Measurements from ENCODE around the gene DDX41.

DDX41 gene

DNA sequence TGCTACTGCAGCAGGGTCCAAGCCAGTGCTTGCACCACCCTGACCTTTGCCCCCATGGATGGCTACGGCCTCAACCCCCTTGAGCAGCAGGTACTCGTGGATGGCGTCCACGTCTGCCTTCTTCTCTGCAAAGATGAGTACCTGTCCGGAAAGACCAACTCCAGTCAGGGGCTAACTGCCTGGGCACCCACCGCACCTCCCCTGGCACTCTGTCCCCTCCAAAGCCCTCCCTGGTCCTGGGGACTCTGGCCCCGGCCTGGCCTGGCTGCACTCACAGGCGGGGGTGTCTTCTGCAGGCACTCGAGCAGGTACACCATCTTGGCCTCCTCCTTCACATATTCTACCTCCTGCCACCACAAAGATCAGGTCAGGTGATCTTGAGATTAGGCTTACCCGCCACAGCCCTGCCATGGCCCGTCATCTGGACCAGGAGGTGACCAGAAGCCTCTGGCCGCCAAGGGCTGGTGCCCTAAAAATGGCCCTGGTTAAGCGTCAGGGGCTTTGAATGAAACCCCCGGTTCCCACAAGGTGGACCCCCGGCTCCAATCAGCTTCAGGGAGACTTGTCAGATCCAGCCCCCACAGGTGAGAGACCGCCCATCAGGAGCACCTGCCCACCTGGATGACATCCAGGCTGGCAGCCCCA, 3.9 kb downstream of the DDX41 start:
- DNase-seq (ENCODE audit: low spot score) = no peak

DNA sequence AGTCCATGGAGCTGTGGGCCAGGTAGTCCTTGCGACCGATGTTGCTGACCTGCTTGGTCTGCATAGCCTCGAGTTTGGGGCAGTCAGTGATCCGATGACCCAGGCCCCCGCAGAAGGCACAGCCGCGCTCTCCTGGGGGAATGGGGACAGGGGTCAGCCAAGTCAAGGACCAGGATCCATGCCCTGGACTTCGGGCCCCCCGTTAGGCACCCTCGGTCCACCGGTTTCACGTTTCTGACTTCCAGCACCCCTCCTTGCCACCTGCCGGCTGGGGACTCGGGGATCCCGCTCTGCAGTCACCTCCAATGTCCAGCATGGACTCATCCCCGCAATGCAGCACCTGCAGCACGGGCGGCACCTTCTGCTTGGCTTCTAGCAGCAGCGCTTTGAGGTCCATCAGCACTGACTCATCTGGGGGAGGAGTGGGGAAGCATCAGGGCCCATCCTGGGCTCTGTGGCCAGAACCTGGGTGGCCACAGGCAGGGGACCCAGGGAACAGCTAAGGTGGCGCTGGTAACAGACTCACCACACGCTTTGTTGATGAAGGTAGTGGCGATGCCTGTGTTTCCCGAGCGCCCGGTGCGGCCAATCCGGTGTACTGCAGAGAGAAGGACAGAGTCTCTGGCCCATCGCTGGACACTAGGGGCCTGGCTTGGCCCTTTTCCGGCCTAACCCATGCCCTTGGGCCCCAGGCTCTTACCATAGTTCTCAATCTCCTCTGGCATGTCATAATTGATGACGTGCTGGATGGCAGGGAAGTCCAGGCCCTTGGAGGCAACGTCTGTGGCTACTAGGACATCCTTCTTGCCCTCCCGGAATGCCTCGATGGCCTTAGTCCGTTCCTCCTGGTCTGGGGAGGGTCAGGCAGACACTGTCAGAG, 4.7 kb downstream of the DDX41 start:
- DNase-seq (ENCODE audit: low spot score) = no peak

DNA sequence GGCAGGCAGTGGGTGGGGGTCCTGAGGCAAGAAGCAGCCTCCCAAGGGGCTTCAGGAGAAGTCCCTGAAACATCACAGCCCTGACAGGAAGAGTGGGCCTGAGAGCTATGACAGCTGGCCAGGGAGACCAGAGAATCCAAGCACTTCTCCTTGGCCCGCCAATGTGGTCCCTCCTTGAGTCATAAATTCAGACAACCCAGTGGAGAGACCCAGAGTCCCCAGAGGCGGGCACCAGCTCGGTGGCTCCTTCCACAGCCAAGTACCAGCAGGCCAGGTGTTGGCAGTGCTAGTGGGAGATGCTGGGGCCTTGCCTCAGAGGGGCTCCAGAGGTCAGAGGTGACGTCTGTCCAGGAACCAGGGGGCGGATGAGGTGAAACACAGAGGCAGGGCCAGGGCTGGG, 5.6 kb downstream of the DDX41 start:
- DNase-seq (ENCODE audit: low spot score) = no peak

DNA sequence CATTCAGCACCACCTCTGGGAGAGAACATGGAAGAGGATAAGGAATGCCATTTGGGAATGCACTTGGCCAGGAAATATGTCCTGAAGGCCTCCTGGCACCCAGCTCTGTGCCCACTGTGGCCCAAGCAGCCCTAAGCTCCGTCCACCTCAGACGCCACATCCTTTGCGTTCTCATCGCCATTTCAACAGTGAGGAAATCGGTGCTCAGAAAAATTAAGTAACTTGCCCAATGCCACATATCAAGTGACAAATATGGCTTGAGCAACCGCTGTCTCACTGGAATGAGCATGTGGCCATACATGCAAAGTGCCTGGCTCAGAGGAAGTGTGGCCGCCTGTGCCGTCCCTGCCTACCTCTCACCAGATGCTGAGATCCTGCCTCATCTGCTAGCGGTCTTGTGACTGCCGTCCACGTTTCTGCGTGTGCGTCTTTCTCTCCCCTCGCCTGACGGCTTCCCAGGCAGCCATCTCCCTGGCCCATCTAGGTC, 6.2 kb downstream of the DDX41 start:
- DNase-seq (ENCODE audit: low spot score) = no peak

DNA sequence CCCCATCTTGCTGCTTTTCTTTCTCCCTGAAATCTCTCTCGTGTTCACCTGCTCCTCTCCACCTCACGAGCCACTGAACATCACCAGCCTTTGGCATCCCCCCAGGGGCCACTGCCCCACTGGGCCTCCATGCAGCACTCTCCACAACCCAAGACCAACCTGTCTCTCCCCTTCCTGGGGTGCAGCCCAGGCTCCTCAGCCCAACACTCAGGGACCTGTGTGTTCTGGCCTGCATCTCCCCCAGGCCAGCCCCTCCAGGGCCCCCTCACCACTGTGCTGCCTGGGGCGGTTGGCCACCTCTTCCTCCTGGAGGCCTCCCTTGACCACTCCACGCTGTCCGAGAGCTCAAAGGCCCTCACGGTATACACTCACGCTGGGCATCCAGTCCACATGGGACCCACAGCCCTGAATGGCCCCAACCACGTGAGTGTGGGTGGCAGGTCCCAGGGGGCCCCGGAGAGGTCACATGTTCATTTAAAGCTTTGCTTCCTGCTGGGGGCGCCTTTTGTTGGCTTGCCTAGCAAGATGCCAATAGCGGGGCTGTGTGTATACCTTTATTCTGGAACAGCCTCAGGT, 6.7 kb downstream of the DDX41 start:
- DNase-seq (ENCODE audit: low spot score) = no peak

DNA sequence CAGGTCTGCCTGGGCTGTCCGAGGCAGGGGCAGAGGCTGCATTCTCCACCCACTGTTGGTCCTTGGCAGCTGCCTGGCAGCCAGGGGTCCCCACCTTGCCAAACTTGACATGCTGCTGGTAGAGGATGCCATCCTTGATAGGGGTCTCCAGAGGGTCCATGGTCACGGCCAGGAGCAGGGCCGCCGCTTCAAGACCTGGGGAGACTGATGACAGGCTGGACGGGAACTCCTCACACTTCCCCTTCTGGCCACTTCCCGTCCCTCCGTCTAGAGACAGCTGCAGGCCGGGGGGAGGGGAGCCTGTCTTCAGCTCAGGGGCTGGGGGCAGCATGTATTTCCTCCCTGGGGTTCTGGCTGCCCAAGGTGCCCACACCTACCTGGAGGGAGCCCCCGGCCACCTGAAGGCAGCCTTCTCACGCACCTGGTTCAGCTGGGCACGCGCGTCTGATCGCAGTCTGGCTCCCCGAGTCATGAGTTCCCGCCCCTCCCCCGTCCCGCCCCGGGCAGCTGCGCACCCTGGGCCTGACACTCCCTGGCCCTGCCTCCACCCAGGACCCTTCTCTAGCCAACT, 7.3 kb downstream of the DDX41 start, which contains the start of gene DOK3:
TSS of gene DOK3 (minus strand) at position 446 of the 571 bp plus-strand sequence. CDS start at position 160, 286 bp downstream.
- no peak for DNase-seq (ENCODE audit: low spot score)

DNA sequence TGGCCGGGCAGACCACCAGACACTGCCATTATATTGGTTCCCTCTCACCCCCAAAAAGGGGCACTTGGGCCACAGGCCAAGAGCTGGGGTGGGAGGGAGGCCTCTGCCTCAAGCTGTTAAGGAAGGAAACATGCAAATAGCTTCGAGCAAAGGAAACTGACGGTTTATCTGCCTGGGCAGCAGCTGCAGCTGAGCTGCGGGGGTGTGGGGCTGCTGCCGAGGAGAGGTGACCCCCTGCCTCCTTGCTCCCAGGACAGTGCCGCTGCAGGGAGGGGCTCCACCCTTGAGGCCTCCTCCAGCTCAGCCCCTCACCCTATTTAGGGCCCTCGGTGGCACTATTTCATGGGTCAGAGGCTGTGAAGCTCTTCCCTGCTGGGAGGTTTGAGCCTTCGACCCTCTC, 7.9 kb downstream of the DDX41 start:
- DNase-seq (ENCODE audit: low spot score) = no peak

DNA sequence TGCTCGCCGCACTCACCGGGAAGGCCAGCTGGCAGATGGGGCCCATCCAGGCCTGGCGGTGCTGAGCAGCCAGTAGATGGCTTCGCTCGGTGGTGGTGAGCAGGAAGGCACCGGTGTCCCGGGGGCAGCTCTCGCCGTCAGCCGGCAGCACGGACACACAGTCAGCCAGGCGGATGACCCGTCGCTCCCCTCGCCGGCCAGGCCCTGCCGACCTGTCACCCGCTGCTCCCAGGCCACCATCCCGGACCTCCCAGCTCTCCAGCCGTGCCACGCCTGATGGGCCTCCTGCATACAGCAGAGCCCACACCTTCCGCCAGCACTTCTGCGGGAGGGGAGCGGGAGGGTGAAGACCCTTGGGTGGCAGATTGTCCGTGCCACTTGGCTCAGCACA, 8.5 kb downstream of the DDX41 start:
- no peak for DNase-seq (ENCODE audit: low spot score)

DNA sequence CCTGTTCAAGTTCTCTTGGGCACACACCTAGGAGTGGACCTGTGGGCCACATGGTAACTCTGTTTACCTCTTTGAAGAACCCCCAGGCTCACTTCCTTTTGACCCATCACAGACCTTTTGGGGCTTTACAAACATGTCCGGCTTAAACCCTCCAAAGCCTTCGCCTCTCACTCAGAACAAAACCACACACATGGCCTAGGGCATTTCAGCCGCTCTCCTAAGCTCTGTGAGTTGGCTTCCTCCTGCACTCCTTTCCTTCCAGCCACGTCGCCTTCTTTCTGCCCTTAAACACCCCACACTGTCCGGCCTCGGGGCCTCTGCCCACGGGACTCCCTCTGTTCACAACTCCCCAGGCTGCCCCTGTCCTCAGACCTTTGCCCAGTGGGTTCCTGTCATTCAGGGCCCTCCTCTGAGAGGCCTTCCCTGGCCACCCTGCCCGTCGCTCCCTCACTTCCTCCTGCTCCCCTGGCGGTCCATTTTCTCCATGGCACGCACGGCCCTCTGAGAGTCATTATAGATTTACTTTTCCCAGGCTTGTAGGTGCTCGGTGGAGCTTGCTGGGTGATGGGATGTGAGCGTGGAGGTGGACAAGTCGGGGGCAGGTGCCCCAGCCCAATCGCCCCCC, 9.1 kb downstream of the DDX41 start:
- DNase-seq (ENCODE audit: low spot score) = no peak

DNA sequence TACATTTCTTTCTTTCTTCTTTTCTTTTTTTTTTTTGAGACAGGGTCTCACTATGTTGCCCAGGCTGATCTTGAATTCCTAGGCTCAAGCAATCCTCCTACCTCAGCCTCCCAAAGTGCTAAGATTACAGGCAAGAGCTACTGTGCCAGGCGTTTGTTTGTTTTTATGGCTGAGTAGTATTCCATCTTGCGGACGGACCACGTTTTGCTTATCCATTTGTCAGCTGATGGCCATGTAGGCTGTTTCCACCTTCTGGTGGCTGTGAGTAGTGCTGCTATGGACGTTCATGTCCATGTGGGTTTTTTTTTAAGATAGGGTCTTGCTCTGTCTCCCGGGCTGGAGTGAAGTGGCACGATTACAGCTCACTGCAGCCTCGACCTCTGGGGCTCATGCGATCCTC, 9.6 kb downstream of the DDX41 start:
- no peak for DNase-seq (ENCODE audit: low spot score)

DNA sequence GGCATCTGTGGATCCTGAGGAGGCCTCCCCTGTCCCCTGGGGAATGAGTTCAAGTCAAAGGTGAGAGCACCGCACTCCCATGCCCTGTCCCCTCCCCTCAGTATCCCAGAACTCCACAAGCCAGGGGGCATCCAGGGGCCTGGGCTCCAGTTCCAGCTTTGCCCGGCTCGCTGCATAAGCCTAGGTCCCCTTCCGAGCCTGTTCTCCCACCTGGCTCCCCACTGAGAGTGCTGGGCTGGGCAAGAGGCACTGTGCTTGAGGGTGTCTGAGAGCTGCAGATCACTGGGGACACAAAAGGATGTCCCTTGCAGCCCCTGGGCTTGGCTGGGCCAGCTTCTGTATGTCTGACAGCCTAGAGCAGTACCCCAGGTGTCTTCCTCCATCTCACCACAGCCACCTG, 11.7 kb downstream of the DDX41 start:
- no peak for DNase-seq (ENCODE audit: low spot score)

DNA sequence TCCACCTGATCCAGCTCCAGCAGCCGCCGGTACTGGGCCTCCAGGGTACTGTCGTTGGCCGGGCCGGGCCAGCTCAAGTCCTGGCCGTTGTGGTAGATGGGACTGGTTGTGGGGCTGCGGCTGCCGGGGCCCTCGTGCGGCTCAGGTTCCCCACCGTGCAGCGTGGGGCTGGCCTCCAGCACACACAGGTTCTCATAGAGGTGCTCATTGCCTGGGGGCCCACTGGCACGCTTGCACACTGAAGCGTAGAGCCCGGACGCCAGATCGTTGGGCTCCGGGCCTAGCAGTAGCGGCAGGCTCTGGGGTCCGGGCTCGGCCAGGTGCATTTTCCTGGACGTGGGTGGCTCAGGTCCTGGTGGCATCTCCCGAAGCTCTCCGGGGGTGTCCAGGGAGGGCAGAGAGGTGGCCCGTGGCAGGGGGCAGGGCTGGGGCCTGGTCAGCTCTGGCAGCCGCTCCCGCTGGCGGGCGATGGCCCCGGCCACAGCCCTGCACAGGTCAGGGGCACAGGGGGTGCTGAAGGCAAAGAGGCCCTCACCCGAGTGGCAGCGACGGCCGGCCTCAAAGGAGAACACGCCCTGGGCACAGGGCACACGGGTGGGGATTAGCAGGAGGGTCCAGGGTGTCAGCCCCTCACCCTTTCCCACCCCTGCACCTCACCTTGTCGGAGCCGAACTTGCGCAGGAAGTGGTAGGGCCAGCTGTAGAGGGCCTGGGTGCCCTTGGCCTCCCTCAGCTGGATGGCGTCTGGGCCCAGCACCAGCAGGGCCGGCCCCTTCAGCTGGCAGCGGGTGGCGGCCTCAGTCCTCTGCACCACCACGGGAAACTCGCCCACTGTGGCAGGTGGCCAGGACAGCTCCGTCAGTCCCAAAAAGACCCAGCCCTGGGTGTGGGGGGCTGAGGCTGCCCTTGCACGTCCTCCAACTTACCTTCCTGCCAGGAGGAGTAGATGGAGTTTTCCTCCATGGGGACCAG, 12.4 kb downstream of the DDX41 start:
- DNase-seq (ENCODE audit: low spot score) = no peak

DNA sequence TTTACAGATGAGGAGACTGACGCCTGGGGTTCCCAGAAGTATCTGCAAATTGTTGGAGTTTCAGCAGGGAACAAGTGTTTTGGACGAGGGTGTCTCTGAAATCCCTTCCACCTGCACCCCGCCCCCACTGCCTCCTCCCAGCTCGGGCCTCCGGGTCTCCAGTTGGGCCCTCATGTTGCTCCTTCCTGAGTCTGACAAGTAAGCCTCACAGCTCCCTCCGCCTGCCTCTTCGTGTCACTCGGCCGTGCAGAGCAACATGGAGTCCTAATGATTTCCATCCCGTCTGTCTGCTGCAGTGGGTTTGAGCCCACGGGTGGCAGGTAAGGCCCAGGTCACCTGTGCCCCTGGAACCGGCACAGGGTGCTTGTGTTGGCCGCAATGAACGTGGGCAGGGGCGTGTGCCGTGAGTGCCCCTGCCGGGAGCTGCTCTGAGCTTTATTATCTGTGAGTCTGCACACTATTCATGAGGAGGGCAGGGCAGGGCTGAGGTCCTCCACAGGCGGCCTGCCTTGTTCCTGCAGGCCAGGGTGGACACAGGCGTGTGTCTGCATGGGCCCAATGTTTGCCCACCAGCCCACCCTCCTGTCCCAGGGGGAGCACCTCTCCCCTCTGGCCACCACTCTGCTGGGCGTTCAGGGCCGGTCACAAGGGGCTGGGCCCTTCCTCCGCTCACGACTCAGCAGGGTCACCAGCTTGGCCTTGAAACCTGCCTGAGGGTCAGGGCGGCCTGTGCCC, 13.2 kb downstream of the DDX41 start:
- DNase-seq (ENCODE audit: low spot score) = no peak

DNA sequence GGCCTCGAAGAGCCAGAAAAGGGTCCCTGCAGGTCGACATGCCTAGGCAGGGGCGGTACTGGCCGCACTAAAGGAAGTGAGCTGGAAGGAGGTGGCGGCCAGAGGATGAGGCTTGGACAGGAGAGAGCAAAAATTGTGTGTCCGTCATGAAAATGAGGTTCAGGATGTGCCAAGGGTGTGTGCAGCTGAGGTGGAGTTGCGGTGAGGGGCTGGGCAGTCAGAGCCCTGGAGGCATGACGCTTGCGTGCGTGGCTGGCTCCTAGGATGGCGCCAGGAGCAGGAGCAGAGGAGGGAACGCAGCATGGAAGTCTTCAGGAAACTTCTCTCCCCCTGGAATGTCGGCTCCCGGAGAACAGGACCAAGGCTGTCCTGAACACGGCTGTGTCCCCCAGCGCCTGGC, 13.9 kb downstream of the DDX41 start:
- DNase-seq (ENCODE audit: low spot score) = no peak

DNA sequence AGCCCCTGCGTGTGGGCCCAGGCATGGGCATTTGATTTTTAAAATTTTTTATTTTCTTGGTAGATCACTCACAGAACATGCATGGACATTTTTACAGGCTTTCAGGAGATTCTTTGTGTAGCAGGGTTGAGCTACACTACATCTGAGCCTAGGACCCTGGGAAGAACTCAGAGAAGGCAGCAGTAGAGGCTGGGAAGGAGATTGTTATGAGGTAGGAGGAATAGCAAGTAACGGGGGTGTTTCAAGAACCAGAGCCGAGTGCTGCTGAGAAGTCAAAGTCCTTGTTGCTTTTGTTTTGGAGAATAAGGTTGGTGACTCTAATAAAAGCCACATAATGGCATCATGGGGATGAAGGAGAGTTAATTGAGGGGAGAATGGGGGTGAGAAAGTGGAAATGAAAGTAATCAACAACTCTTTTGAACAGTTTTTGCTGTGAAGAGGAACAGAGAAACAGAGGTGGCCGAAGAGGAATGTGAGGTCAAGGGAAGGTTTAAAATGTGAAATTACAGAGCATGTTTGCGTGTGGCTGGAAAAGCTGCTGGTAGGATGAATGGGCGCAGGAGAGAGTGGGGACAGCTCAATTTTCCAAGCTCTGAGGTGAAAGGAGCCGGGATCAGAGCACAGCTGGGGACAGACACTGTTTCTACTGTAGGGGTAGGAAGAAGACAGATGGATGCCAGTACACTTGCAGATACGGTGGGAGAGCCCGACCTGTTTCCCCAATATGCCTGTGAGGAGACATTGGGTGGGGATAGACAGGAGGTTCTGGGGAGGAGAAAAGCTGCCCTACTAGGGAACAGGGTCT, 14.7 kb downstream of the DDX41 start:
- no peak for DNase-seq (ENCODE audit: low spot score)

DNA sequence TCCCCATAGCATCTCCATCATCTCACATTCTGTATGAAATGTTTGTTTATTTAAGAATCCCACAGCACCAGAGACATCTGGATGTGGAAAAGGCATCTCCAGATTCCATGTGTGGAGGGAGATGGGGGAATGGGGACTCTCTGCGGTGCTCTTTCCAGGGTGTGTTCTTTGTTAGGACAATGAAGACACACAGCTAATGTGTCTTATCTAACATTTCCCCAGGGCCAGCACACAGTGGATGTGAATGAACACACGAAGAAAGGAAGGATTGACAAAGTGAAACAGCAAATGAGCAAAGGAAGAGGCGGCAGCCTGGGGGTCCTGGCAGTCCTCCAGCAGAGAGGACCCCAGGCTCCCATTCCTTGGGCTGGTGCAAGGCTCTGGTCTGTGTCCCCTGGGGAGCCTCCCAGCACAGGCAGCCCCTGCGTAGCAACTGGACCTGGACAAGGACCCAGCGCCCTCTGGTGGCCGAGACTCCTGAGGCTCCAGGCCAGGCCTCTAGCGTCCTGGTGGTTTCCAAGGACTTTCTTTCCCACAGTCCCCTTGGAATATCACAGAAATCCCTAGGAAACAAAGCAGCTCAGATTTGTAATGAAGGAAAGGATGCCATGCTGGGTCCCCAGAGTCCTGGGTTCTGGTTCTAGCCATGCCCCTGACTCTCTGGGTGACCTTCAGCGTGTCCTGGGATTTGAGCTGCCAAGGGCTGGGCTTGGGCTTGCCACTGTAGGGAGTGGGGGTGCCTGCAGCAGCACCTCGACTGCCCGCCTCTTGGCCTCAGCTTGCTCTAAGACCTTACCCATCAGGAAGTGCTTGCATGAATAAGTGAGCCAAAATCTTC, 15.9 kb downstream of the DDX41 start:
- DNase-seq (ENCODE audit: low spot score) = peak; percentile 65

DNA sequence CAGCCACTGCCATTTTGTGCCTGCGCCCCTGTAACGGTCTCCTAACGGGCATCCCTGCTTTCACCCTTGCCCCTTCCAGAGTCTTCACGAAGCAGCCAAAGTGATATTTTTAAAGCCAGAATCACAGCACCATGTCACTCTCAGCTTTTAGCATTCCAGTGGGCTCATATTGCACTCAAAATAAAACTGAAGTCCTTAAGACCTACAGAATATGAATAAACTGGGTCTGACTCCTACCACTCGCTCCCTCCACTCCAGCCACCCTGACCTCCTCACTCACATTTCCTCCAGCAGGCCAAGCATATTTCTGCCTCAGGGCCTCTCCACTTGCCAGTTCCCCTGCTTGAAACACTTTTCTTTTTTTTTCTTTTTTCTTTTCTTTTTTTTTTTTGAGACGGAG, 16.9 kb downstream of the DDX41 start:
- no peak for DNase-seq (ENCODE audit: low spot score)

DNA sequence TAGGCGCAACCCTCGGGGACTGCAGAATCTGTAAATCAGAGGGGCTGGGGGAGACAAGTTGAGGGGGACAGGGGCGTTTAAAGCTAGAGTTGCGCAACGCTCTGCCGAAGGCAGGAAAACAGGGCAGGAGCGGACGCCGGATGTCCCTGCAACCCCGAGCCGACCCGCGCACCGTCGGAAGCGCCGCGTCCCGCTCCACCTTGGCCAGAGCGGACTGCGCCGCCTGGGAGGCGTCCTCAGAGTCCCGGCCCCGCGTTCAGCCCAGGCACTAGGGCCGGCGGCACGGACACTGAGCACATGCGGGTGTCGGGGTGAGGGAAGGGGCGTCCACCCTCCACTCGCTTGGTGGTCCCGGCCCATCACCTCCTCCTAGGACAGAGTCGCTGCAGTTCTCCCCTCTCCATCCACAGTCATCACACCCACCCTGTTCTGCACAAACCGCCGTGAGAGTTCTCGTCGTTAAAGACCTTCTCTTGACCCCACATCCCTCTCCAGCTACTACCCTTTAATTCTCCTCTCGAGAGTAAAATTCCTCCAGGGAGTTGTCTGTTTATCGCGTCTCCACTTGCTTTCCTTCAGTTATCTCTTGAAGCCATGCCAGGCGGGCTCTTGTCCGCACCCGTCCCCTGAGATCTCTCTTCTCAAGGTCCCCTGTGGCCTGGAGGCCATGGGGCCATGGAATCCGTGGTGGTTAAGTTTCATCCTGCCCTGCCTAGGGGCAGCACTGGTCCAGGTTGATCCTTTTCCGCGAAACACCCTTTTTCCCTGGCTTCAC, 18.6 kb downstream of the DDX41 start:
- DNase-seq (ENCODE audit: low spot score) = no peak

Measured in COLO829 (cell line).